Measurements from ENCODE around the gene SLIT3.

The SLIT3 gene

GRCh38 chr5:168914491-168914890, 386.4 kb downstream of the SLIT3 start:
- DNase-seq: no peak

- no peak for DNase-seq
These were observed 390.1 kb downstream of the SLIT3 start for GRCh38 chr5:168910874-168911273.

- DNase-seq: no peak
These were observed 392.7 kb downstream of the SLIT3 start for GRCh38 chr5:168908207-168908606.

- no peak for DNase-seq
These were observed 397.9 kb downstream of the SLIT3 start for GRCh38 chr5:168903061-168903460.

GRCh38 chr5:168899673-168900072, 401.3 kb downstream of the SLIT3 start:
- no peak for DNase-seq

- no peak for DNase-seq
These were observed 401.7 kb downstream of the SLIT3 start for GRCh38 chr5:168899264-168899663.

- no peak for DNase-seq
These were observed 402.6 kb downstream of the SLIT3 start for GRCh38 chr5:168898247-168898911.

- no peak for DNase-seq
These were observed 403.4 kb downstream of the SLIT3 start for GRCh38 chr5:168897387-168898122.

GRCh38 chr5:168895295-168896071, 405.5 kb downstream of the SLIT3 start:
- no peak for DNase-seq

GRCh38 chr5:168893283-168893682, 407.7 kb downstream of the SLIT3 start:
- DNase-seq: no peak

- DNase-seq: no peak
These were observed 408.2 kb downstream of the SLIT3 start for GRCh38 chr5:168892618-168893186.

GRCh38 chr5:168890816-168891812, 409.8 kb downstream of the SLIT3 start:
- DNase-seq: no peak

- DNase-seq: no peak
These were observed 411.9 kb downstream of the SLIT3 start for GRCh38 chr5:168889039-168889438.

GRCh38 chr5:168887931-168888330, 413.0 kb downstream of the SLIT3 start:
- DNase-seq: no peak

GRCh38 chr5:168886157-168886556, 414.8 kb downstream of the SLIT3 start:
- DNase-seq: no peak

GRCh38 chr5:168885324-168886120, 415.4 kb downstream of the SLIT3 start:
- DNase-seq: no peak

- DNase-seq: no peak
These were observed 416.9 kb downstream of the SLIT3 start for GRCh38 chr5:168883991-168884390.

- DNase-seq: no peak
These were observed 417.6 kb downstream of the SLIT3 start for GRCh38 chr5:168883281-168883741.

- no peak for DNase-seq
These were observed 418.7 kb downstream of the SLIT3 start for GRCh38 chr5:168882283-168882682.

- DNase-seq: no peak
These were observed 419.4 kb downstream of the SLIT3 start for GRCh38 chr5:168881427-168882149.

All from 8988T (cell line).